ENCODE results near the gene RPL38. TPM values are rescaled to one million over a fixed set of nuclear protein-coding genes. Genes with fewer than 3 reads are reported as not detected.

Gene RPL38
- total RNA-seq, 1 donor from 2014 or later, result 919 TPM

GRCh38 chr17:74222399-74222798 is 18.9 kb downstream of the RPL38 start:
- H3K9me3 Mint-ChIP-seq (ENCODE audit: unreplicated experiment), result no peaks in the 10 kb centered on the region
- no peaks in the 10 kb centered on the region for H3K36me3 ChIP-seq (ENCODE audit: insufficient read depth, low read length)
- H3K27ac ChIP-seq (ENCODE audit: low read depth, low read length), result no peak overlapping the region
- FAIRE-seq, result no peak
- no peak overlapping the region for H3K4me3 Mint-ChIP-seq (ENCODE audit: unreplicated experiment)
- H3K36me3 Mint-ChIP-seq (ENCODE audit: low read depth, unreplicated experiment), result peaks cover 14% of the 10 kb centered on the region
- H2AFZ ChIP-seq (ENCODE audit: low read depth, low read length), result no peak overlapping the region
- H3K27me3 Mint-ChIP-seq (ENCODE audit: low read depth, unreplicated experiment), result peaks cover 21% of the 10 kb centered on the region
- DNase-seq (ENCODE audit: low read depth), result no peak
- no peak overlapping the region for H3K27ac Mint-ChIP-seq (ENCODE audit: unreplicated experiment)
- no peak for TF ChIP-seq EZH2 (IDR thresholded peaks at IDR 0.05; ENCODE audit: insufficient read depth, low read length)
- no peak for TF ChIP-seq CTCF (IDR thresholded peaks at IDR 0.05; ENCODE audit: insufficient read depth, low read depth, low read length)
- no peaks in the 10 kb centered on the region for H3K4me1 Mint-ChIP-seq (ENCODE audit: low read depth, unreplicated experiment)
- no peak overlapping the region for H3K9ac ChIP-seq (ENCODE audit: low read length)
- H3K4me2 ChIP-seq (ENCODE audit: low read length), result no peak overlapping the region
- H3K9me3 ChIP-seq (ENCODE audit: insufficient read depth, low read depth, low read length), result no peaks in the 10 kb centered on the region
- no peaks in the 10 kb centered on the region for H3K27me3 ChIP-seq (ENCODE audit: insufficient read depth, low read length)
- no peaks in the 10 kb centered on the region for H3K79me2 ChIP-seq (ENCODE audit: insufficient read depth, low read length)
- H3K4me3 ChIP-seq (ENCODE audit: insufficient read depth, low read depth, low read length), result no peak overlapping the region
- H3K4me1 ChIP-seq (ENCODE audit: insufficient read depth, low read length), result no peaks in the 10 kb centered on the region
- no peaks in the 10 kb centered on the region for H4K20me1 ChIP-seq (ENCODE audit: insufficient read depth, low read length)

GRCh38 chr17:74223901-74224300 is 20.4 kb downstream of the RPL38 start:
- no peak overlapping the region for H3K4me3 Mint-ChIP-seq (ENCODE audit: unreplicated experiment)
- no peaks in the 10 kb centered on the region for H4K20me1 ChIP-seq (ENCODE audit: insufficient read depth, low read length)
- H3K27me3 Mint-ChIP-seq (ENCODE audit: low read depth, unreplicated experiment), result peaks cover 20% of the 10 kb centered on the region
- H3K79me2 ChIP-seq (ENCODE audit: insufficient read depth, low read length), result no peaks in the 10 kb centered on the region
- H3K4me1 ChIP-seq (ENCODE audit: insufficient read depth, low read length), result no peaks in the 10 kb centered on the region
- FAIRE-seq, result no peak
- no peak overlapping the region for H3K27ac Mint-ChIP-seq (ENCODE audit: unreplicated experiment)
- H3K4me1 Mint-ChIP-seq (ENCODE audit: low read depth, unreplicated experiment), result no peaks in the 10 kb centered on the region
- DNase-seq (ENCODE audit: low read depth), result no peak
- H3K4me3 ChIP-seq (ENCODE audit: insufficient read depth, low read depth, low read length), result no peak overlapping the region
- no peaks in the 10 kb centered on the region for H3K27me3 ChIP-seq (ENCODE audit: insufficient read depth, low read length)
- H3K9me3 Mint-ChIP-seq (ENCODE audit: unreplicated experiment), result peaks cover 2% of the 10 kb centered on the region
- H3K36me3 ChIP-seq (ENCODE audit: insufficient read depth, low read length), result no peaks in the 10 kb centered on the region
- no peak overlapping the region for H3K27ac ChIP-seq (ENCODE audit: low read depth, low read length)
- H3K9ac ChIP-seq (ENCODE audit: low read length), result no peak overlapping the region
- H3K9me3 ChIP-seq (ENCODE audit: insufficient read depth, low read depth, low read length), result no peaks in the 10 kb centered on the region
- TF ChIP-seq EZH2 (IDR thresholded peaks at IDR 0.05; ENCODE audit: insufficient read depth, low read length) (no peak), CTCF (IDR thresholded peaks at IDR 0.05; ENCODE audit: insufficient read depth, low read depth, low read length) (no peak)
- H3K4me2 ChIP-seq (ENCODE audit: low read length), result no peak overlapping the region
- H3K36me3 Mint-ChIP-seq (ENCODE audit: low read depth, unreplicated experiment), result peaks cover 18% of the 10 kb centered on the region
- no peak overlapping the region for H2AFZ ChIP-seq (ENCODE audit: low read depth, low read length)

- no peak overlapping the region for H2AFZ ChIP-seq (ENCODE audit: low read depth, low read length)
- Mint-ChIP-seq H3K4me1 (ENCODE audit: low read depth, unreplicated experiment) (no peaks in the 10 kb centered on the region), H3K27ac (ENCODE audit: unreplicated experiment) (no peak overlapping the region), H3K27me3 (ENCODE audit: low read depth, unreplicated experiment) (peaks cover 20% of the 10 kb centered on the region), H3K4me3 (ENCODE audit: unreplicated experiment) (no peak overlapping the region), H3K36me3 (ENCODE audit: low read depth, unreplicated experiment) (peaks cover 23% of the 10 kb centered on the region), H3K9me3 (ENCODE audit: unreplicated experiment) (peaks cover 2% of the 10 kb centered on the region)
- no peaks in the 10 kb centered on the region for H3K36me3 ChIP-seq (ENCODE audit: insufficient read depth, low read length)
- DNase-seq (ENCODE audit: low read depth) (no peak), FAIRE-seq (no peak)
- H3K79me2 ChIP-seq (ENCODE audit: insufficient read depth, low read length), result no peaks in the 10 kb centered on the region
- H3K4me2 ChIP-seq (ENCODE audit: low read length), result no peak overlapping the region
- no peak overlapping the region for H3K9ac ChIP-seq (ENCODE audit: low read length)
- no peaks in the 10 kb centered on the region for H4K20me1 ChIP-seq (ENCODE audit: insufficient read depth, low read length)
- H3K27me3 ChIP-seq (ENCODE audit: insufficient read depth, low read length), result no peaks in the 10 kb centered on the region
- no peak overlapping the region for H3K27ac ChIP-seq (ENCODE audit: low read depth, low read length)
- no peaks in the 10 kb centered on the region for H3K9me3 ChIP-seq (ENCODE audit: insufficient read depth, low read depth, low read length)
- TF ChIP-seq CTCF (IDR thresholded peaks at IDR 0.05; ENCODE audit: insufficient read depth, low read depth, low read length) (no peak), EZH2 (IDR thresholded peaks at IDR 0.05; ENCODE audit: insufficient read depth, low read length) (no peak)
- H3K4me1 ChIP-seq (ENCODE audit: insufficient read depth, low read length), result no peaks in the 10 kb centered on the region
- H3K4me3 ChIP-seq (ENCODE audit: insufficient read depth, low read depth, low read length), result no peak overlapping the region
Observed at GRCh38 chr17:74224959-74225725, 21.7 kb downstream of the RPL38 start.
